ENCODE measurements around the gene RDH14. TPM values are rescaled to one million over a fixed set of nuclear protein-coding genes. Genes with fewer than 3 reads are reported as not detected.

Gene RDH14
- total and polyA plus RNA-seq, 7 donors, result 23.9 to 42.6 (median 25.7) TPM

- Histone ChIP-seq H3K27ac (no peak overlapping the region), H3K9me3 (no peaks in the 10 kb centered on the region), H3K4me1 (peaks cover under 1% of the 10 kb centered on the region), H3K4me3 (no peak overlapping the region), H3K36me3 (ENCODE audit: insufficient read depth in 1 of 2, low read depth in 1 of 2) (no peaks in the 10 kb centered on the region), H3K27me3 (ENCODE audit: insufficient read depth in 3 of 3, low read length in 2 of 3) (no peaks in the 10 kb centered on the region)
- TF ChIP-seq CTCF (IDR thresholded peaks at IDR 0.05), result no peak
- intact Hi-C loops (cut with DNase I), result loop anchor here in 1 of 2 donors (10.0 kb wide), 1 partner anchor 829 kb away; the partner anchor contains the start of gene OSR1
- ATAC-seq (no peak), DNase-seq (no peak)
- 85 to 91% (median 91%) methylated on average over 3 of the region's 3 CpGs for WGBS, 3 donors
Measured at GRCh38 chr2:18525852-18526251, 34.6 kb downstream of the RDH14 start.

GRCh38 chr2:18525236-18525635 is 35.2 kb downstream of the RDH14 start:
- WGBS, 3 donors, result 62 to 90% (median 68%) methylated on average over 2 of the region's 2 CpGs
- Histone ChIP-seq H3K4me3 (no peak overlapping the region), H3K36me3 (ENCODE audit: insufficient read depth in 1 of 2, low read depth in 1 of 2) (no peaks in the 10 kb centered on the region), H3K4me1 (peaks cover 6% of the 10 kb centered on the region), H3K9me3 (no peaks in the 10 kb centered on the region), H3K27me3 (ENCODE audit: insufficient read depth in 3 of 3, low read length in 2 of 3) (no peaks in the 10 kb centered on the region), H3K27ac (no peak overlapping the region)
- TF ChIP-seq CTCF (IDR thresholded peaks at IDR 0.05), result no peak
- intact Hi-C loops (cut with DNase I), result loop anchor here in 1 of 2 donors (10.0 kb wide), 1 partner anchor 830 kb away; the partner anchor contains the start of gene OSR1
- peak in 2 of 4 donors; percentile 42 to 54 for ATAC-seq
- no peak for DNase-seq

DNA sequence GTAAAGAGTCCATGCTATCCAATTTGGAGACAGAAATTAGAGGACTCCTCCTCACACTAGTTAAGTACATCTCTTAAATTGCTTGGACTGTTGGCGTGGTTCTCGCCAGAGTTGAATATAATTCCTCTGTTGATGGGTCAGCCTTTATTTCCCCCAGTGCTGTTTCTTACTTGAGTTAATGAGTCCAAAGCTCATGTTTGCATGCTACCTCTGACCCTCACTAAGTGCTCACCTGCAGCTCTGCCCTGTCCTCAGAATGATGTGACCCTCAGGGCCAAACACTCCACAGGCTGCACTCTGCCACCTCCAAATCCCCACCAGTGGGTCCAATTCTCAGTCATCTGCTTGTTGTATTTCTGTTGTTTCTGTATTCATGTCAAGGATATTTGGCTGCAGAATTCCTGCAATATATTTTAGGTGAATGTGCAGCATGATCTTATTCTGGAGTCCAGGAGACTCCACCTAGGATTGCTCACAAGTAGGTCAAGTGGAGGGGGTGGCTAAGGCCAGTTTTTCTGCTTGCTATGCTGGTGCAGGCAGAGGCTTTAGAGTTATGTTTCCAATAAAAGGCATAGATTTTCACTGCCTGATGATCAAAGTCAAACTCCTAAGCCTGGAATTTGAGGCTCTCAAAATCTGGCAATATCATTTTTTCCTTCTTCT is 37.8 kb downstream of the RDH14 start:
- no peak for TF ChIP-seq CTCF (IDR thresholded peaks at IDR 0.05)
- WGBS, 3 donors, result 96 to 100% (median 97%) methylated on average over 2 of the region's 2 CpGs
- Histone ChIP-seq H3K27me3 (ENCODE audit: insufficient read depth in 3 of 3, low read length in 2 of 3) (no peaks in the 10 kb centered on the region), H3K27ac (no peak overlapping the region), H3K9me3 (no peaks in the 10 kb centered on the region), H3K4me3 (no peak overlapping the region), H3K36me3 (ENCODE audit: insufficient read depth in 1 of 2, low read depth in 1 of 2) (no peaks in the 10 kb centered on the region), H3K4me1 (peaks cover 23% of the 10 kb centered on the region)
- DNase-seq, result no peak
- intact Hi-C loops (cut with DNase I), result loop anchor here (5.0 to 10.0 kb wide), 3 partner anchors 832 to 1340 kb away; partner anchors contain the start of gene OSR1 (in 1 of the 2)
- ATAC-seq, result no peak

- WGBS, 3 donors, result 33 to 51% (median 39%) methylated on average over 16 of the region's 16 CpGs
- H3K27ac ChIP-seq, result peak overlapping the region; percentile 42
- peak; percentile 90 to 98 (median 96) for ATAC-seq
- TF ChIP-seq CTCF (IDR thresholded peaks at IDR 0.05), result peak; percentile 93
- no peak overlapping the region for H3K4me3 ChIP-seq
- H3K4me1 ChIP-seq, result peaks cover 23% of the 10 kb centered on the region
- intact Hi-C loops (cut with DNase I), result loop anchor here (2.0 to 10.0 kb wide), 4 partner anchors 230 to 1342 kb away; partner anchors contain the start of gene OSR1 (in 1 of the 2)
- peak; percentile 89 to 93 for DNase-seq
- H3K9me3 ChIP-seq, result no peaks in the 10 kb centered on the region
- H3K27me3 ChIP-seq (ENCODE audit: insufficient read depth in 3 of 3, low read length in 2 of 3), result no peaks in the 10 kb centered on the region
- H3K36me3 ChIP-seq (ENCODE audit: insufficient read depth in 1 of 2, low read depth in 1 of 2), result no peaks in the 10 kb centered on the region
Measured at GRCh38 chr2:18520451-18521425, 39.7 kb downstream of the RDH14 start.
